Loucy (cell line): Measurements from ENCODE around the gene BMPER.

Experiments used
- H2AFZ ChIP-seq: fragments of 200-600 bp; sonication (generic); 2 replicates; pipeline ENCODE4 v1.6.0; 2016; ENCODE audit warnings: antibody characterized with exemption, mild to moderate bottlenecking, low read length, moderate library complexity
- H3F3A ChIP-seq: fragments of 200-600 bp; 2 replicates; pipeline ENCODE4 v1.6.0; 2016; ENCODE audit warnings: antibody characterized with exemption, low read depth, mild to moderate bottlenecking
- H3K27me3 ChIP-seq: fragments of 200-600 bp; sonication (generic); 2 replicates; pipeline ENCODE4 v1.6.1; 2014; ENCODE audit warnings: low read length, mild to moderate bottlenecking; ENCODE audit not compliant: insufficient read depth, poor library complexity, severe bottlenecking
- H3K36me3 ChIP-seq: fragments of 200-600 bp; sonication (generic); 2 replicates; pipeline ENCODE4 v1.6.1; 2016; ENCODE audit warnings: low read length; ENCODE audit not compliant: insufficient read depth
- H3K4me1 ChIP-seq: fragments of 200-600 bp; sonication (generic); 2 replicates; pipeline ENCODE4 v1.5.1; 2014; ENCODE audit warnings: low read length, mild to moderate bottlenecking; ENCODE audit not compliant: insufficient read depth, poor library complexity, severe bottlenecking
- H3K4me2 ChIP-seq: fragments of 200-600 bp; sonication (generic); 2 replicates; pipeline ENCODE4 v1.6.0; 2014; ENCODE audit warnings: antibody characterized with exemption, low read length, low read depth, mild to moderate bottlenecking; ENCODE audit not compliant: poor library complexity, severe bottlenecking
- H3K4me3 ChIP-seq: fragments of 200-600 bp; sonication (generic); 2 replicates; pipeline ENCODE4 v1.5.1; 2014; ENCODE audit warnings: low read length, mild to moderate bottlenecking, mixed read lengths; ENCODE audit not compliant: poor library complexity, severe bottlenecking
- H3K79me2 ChIP-seq: fragments of 200-600 bp; sonication (generic); 2 replicates; pipeline ENCODE4 v1.6.1; 2014; ENCODE audit warnings: low read length; ENCODE audit not compliant: insufficient read depth
- H3K9ac ChIP-seq: fragments of 200-600 bp; sonication (generic); 2 replicates; pipeline ENCODE4 v1.6.0; 2014; ENCODE audit warnings: mild to moderate bottlenecking, low read depth, low read length, moderate library complexity; ENCODE audit not compliant: poor library complexity, severe bottlenecking
- H3K9me2 ChIP-seq: fragments of 200-600 bp; sonication (generic); replicated peaks from 2 replicates; pipeline ENCODE4 v1.6.1; 2016; ENCODE audit warnings: low read depth, low read length, mixed read lengths
- H3K9me3 ChIP-seq: fragments of 200-600 bp; sonication (generic); 2 replicates; pipeline ENCODE4 v1.6.1; 2014; ENCODE audit warnings: mild to moderate bottlenecking, antibody characterized with exemption, low read length, low read depth; ENCODE audit not compliant: insufficient read depth
- H4K20me1 ChIP-seq: fragments of 200-600 bp; sonication (generic); 2 replicates; pipeline ENCODE4 v1.6.0; 2014; ENCODE audit warnings: antibody characterized with exemption, low read length, mild to moderate bottlenecking; ENCODE audit not compliant: insufficient read depth, poor library complexity, severe bottlenecking
- EZH2phosphoT487 ChIP-seq: fragments of 200-600 bp; IDR thresholded peaks from 2 replicates; pipeline ENCODE4 v1.6.1; 2018; ENCODE audit warnings: antibody characterized with exemption, mild to moderate bottlenecking, moderate library complexity, borderline replicate concordance
- TF ChIP-seq, protein P1 (sequence below): fragments of 200-600 bp; sonication (generic); conservative IDR thresholded peaks from 2 replicates; pipeline ENCODE4 v1.5.1; 2014; ENCODE audit warnings: mild to moderate bottlenecking, antibody characterized with exemption, low read length

Gene BMPER

DNA sequence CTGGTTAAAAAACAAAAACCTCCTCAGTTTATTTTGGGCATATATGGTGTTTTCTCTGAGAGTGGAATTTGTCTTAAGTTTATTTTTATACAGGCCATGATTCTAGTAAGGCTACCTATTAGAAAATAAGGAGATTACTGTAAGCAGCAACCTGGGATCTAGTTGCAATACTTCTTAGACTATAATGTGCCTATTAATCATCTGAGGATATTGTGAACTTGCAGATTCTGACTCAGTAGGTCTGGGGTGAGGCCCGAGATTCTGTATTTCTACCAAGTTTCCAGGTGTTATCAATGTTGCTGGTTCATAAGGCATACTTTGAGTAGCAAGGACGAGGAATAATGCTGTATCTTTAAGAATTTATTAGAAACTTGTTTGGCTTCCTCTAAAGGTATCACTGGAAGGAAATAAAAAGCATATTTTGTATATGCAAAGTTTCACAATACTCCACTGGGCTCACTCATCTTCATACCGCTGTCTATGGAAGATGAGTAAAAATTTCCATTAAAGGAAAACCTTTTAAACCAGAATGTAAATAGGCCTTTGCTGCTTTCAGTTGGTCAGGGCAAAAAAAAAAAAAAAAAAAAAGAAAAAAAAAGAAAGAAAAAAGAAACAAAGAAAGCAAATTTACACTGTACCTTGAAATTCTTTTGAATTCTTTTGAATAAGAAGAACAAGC lies 105.8 kb downstream of the BMPER start:
- Histone ChIP-seq H4K20me1 (no peaks in the 10 kb centered on the region), H3K9me2 (no peaks in the 10 kb centered on the region), H3F3A (no peaks in the 10 kb centered on the region), H2AFZ (no peak overlapping the region), H3K4me3 (no peak overlapping the region), H3K36me3 (no peaks in the 10 kb centered on the region), H3K9me3 (no peaks in the 10 kb centered on the region), H3K4me2 (no peak overlapping the region), H3K79me2 (no peaks in the 10 kb centered on the region), H3K9ac (no peak overlapping the region), H3K4me1 (no peaks in the 10 kb centered on the region), H3K27me3 (no peaks in the 10 kb centered on the region)
- no peak for TF ChIP-seq EZH2phosphoT487
- TF ChIP-seq, protein P1, sequence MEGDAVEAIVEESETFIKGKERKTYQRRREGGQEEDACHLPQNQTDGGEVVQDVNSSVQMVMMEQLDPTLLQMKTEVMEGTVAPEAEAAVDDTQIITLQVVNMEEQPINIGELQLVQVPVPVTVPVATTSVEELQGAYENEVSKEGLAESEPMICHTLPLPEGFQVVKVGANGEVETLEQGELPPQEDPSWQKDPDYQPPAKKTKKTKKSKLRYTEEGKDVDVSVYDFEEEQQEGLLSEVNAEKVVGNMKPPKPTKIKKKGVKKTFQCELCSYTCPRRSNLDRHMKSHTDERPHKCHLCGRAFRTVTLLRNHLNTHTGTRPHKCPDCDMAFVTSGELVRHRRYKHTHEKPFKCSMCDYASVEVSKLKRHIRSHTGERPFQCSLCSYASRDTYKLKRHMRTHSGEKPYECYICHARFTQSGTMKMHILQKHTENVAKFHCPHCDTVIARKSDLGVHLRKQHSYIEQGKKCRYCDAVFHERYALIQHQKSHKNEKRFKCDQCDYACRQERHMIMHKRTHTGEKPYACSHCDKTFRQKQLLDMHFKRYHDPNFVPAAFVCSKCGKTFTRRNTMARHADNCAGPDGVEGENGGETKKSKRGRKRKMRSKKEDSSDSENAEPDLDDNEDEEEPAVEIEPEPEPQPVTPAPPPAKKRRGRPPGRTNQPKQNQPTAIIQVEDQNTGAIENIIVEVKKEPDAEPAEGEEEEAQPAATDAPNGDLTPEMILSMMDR, result no peak

DNA sequence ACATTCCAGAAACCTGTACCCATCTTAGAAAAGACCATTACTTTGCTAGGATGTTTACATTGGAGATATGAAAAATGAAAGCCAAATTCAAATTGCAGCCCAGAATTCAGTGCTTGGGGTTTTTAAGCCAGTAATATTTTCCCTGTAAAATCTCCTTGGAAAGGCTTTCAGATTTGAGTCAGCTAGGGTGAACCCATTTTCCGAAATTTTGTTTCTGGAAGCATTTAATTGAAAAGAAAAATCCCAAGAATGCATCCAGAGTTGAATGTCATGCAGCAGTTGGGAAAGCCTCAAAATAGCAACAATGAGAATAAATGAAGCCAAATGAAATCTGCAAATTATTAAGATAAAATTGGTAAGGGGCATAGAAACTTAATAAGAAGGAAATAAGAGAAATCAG lies 106.4 kb downstream of the BMPER start:
- Histone ChIP-seq H2AFZ (no peak overlapping the region), H3K9me3 (no peaks in the 10 kb centered on the region), H3K27me3 (no peaks in the 10 kb centered on the region), H3F3A (no peaks in the 10 kb centered on the region), H3K4me2 (no peak overlapping the region), H3K9ac (no peak overlapping the region), H3K79me2 (no peaks in the 10 kb centered on the region), H3K4me1 (no peaks in the 10 kb centered on the region), H3K36me3 (no peaks in the 10 kb centered on the region), H3K9me2 (no peaks in the 10 kb centered on the region), H4K20me1 (no peaks in the 10 kb centered on the region), H3K4me3 (no peak overlapping the region)
- TF ChIP-seq, protein P1, result no peak
- no peak for TF ChIP-seq EZH2phosphoT487

DNA sequence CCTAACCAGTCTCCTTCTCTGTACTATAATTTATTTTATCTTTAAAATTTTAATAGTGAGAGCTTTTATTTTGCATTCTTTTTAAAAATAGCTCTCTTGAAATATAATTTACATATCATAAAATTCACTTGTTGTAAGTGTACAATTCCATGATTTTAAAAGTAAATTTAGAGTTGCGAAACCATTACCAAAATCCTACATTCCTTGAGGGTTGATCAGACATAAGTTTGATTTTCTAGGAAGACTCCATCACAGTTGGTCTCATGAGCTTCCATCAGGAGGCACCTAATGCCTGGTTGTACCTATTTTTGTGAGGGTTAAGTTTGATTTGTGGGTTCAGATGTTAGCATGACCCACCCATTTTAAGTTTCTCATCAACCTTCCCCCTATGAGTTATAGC lies 108.1 kb downstream of the BMPER start:
- no peaks in the 10 kb centered on the region for H4K20me1 ChIP-seq
- H3F3A ChIP-seq, result no peaks in the 10 kb centered on the region
- H3K9ac ChIP-seq, result no peak overlapping the region
- H3K79me2 ChIP-seq, result no peaks in the 10 kb centered on the region
- no peaks in the 10 kb centered on the region for H3K9me3 ChIP-seq
- H3K4me1 ChIP-seq, result no peaks in the 10 kb centered on the region
- no peaks in the 10 kb centered on the region for H3K27me3 ChIP-seq
- TF ChIP-seq, protein P1, result no peak
- no peak for TF ChIP-seq EZH2phosphoT487
- H2AFZ ChIP-seq, result no peak overlapping the region
- no peak overlapping the region for H3K4me2 ChIP-seq
- H3K4me3 ChIP-seq, result no peak overlapping the region
- no peaks in the 10 kb centered on the region for H3K36me3 ChIP-seq
- H3K9me2 ChIP-seq, result no peaks in the 10 kb centered on the region
